GM19324 (cell line): ENCODE data around the gene DNASE1L2.

Source experiments
- ATAC-seq: cut with Tn5 transposase; IDR thresholded peaks from one replicate; pipeline ENCODE4 v1.9.1; 2021; ENCODE audit warnings: mild to moderate bottlenecking, moderate library complexity; ENCODE audit not compliant: unreplicated experiment, low FRiP score

DNASE1L2 gene

DNA sequence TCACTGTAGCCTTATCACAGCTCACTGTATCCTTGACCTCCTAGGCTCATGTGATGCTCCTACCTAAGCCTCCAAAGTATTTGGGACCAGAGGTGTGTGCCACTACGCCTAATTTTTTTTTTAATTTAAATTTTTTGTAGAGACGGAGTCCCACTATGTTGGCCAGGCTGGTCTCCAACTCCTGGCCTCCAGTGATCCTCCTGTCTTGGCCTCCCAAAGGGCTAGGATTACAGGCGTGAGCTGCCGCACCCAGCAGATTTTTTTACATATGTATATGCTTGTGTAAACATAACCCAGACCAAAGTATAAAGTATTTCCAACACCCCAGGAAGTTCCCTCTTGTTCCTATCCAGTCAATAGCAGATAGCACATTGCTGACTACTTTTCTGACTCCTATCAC, 19.9 kb upstream of the DNASE1L2 start:
- ATAC-seq, result no peak

DNA sequence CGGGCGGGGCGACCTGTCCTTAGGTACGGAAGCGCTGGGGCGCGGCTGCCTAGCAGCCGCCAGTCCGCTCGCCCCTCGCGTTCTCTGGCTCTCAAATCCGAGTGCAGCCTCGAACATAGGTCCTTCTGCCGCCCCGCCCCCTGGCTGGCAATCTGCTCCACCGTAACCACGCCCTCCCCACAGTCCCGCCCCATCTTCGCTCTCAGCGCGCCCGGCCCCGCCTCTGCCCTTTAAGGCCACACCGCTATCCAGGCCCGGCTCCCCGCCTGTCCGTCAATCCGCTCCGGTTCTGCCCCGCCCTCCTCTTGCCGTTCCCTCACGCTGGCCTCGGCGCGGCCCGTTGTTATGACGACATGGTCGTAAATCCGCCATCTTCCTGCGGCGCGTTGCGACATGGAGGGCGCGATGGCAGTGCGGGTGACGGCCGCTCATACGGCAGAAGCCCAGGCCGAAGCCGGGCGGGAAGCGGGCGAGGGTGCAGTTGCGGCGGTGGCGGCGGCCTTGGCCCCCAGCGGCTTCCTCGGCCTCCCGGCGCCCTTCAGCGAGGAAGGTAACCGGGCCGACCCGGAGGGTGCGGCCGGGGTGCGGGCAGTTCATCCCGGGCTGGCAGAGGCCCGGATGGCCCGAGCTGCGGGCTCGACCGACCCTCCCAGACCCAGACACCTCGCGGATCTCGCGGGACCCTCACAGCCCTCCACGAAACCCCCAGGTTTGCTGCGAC, 12.9 kb upstream of the DNASE1L2 start, which contains the start of gene E4F1:
TSS of gene E4F1 (plus strand) at position 371 of the 721 bp plus-strand sequence. CDS start at position 394, 23 bp downstream.
- ATAC-seq, result peak; percentile 93

DNA sequence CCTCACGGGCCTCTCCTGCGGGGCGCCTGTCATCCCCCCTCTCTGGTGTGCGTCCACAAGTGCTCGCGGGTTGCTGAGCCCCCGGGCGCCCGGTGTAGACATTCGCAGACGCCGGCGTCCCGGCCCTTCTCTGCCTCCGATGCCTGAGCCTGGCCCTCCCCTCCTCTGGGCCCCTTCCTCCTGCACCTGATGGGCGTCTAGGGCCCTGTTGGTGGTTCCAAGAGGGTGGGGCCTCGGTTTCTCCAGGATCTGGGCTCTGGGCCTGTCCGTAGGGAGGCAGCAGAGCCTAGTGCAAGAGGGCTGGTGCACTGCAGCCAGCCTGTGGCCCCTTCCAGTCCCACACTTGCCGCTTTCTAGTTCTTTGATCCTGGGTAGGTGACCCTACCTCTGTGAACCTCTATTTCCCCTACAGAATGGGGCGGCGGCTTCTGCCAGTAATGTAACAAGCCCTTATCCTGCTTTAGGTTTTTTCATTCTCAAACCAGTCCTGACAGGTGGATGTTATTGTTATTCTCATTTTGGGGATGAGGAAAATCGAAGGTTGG, 12.2 kb upstream of the DNASE1L2 start:
- peak; percentile 19 for ATAC-seq

DNA sequence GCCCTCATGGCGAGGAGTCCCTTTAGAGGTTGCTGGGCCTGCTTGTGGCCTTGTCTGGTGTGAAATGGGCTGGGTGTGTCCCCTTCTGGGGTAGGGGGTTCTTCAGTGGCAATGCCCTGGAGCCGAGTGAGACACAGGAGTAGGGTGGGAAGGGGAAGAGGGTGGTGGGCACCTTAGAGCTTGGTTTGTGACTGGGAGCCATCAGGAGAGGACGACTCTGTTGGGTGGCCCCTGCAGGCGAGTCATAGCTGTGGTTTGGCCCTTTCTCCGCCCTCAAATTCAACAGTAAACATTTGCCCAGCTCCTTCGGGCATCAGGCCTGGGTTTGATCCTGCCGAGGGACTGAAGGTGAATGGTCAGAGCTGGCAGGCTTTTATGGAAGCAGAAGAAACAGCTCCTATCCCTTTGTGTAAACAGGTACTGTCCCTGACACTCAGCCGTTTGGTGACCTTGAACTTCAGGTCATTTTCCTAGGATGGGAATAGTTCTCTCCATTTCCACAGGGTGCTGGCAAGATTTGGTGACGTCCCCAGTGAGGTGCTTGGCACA, 9.9 kb upstream of the DNASE1L2 start:
- no peak for ATAC-seq

DNA sequence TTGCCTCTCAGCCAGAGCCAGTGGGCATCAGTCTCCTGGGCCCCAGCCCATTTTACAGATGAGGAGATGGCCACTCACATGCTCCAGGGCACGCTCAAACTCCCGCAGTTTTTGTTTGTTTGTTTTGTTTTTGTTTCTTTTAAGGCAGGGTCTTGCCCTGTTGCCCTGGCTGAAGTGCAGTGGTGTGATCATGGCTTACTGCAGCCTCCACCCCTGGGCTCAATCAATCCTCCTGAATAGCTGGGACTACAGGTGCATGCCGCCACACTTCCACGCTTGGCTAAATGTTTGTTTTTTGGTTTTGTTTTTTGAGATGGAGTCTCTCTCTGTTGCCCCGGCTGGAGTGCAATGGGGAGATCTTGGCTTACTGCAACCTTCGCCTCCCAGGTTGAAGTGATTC, 9.3 kb upstream of the DNASE1L2 start:
- no peak for ATAC-seq

DNA sequence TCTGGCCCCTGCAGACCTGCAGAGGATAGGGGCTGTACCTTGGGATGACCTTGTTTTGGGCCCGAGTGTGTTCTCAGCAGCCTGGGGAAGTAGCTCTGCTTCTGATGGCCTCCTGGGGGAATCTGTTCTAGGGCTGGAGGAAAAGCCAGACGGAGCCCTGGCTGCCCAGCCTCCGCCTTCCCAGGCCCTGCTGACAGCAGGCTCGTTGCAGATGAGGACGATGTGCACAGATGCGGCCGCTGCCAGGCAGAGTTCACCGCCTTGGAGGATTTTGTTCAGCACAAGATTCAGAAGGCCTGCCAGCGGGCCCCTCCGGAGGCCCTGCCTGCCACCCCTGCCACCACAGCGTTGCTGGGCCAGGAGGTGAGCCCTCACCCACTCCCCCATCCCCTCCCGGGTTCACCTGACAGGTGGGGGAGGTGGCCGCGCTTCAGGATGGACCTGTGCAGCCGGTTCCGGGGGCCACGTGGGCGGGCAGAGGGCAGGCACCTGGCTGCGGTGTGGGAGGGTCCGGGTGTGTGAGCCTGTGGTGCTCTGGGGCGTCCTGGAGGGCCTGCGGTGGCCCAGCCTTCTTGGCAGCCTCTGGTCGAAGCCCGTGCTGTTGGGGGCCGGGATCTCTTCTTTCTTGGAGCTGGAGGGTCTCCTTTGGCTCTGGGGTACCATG, 8.0 kb upstream of the DNASE1L2 start:
- ATAC-seq, result no peak

DNA sequence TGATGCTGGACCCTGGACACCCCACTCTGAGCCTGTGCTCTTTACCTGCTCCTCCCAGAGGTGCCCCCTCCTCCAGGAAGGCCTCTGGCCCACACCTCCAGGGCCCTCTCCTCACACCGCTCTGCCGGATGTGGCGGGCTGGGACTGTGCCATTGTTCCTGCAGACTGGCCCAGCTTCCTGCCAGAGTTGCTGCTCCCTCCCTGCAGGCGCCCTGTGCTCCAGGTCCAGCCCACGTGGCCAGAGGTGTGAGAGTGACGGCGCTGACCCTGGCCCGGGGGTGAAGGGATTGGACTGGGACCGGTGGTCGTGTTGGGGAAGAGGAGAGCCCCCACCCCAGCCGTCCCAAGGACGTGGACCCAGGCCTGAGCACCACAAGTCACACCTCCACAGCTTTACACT, 7.2 kb upstream of the DNASE1L2 start:
- ATAC-seq, result no peak

DNA sequence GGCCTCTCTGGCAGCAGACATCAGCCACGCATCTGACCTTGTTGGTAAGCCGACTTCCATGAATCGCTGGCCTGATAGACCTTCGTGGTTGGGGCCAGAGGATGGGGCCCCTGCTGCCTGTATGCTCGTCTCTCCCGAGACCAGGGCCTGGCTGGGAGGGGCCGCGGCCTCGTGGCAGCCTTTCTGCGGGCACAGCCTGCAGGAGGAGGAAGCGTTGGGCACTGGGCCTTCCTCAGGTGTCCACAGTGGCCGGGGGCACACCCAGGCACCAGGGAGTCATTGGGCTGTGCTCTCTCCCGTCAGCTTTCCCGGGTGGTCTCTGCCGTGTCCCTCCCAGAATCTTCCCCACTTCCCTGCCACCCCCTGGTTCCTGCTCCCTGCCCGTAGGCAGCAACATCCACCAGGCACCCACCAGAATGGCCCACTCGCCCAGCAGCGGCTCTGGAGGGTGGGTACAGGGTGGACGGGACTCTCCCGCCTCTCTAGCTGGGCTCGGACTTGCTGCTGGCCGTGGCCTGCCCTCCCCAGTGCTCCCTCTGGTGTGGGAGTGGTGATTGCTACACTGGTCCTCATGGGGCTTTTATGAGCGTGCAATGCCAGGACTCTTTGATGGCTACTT, 6.5 kb upstream of the DNASE1L2 start:
- no peak for ATAC-seq

DNA sequence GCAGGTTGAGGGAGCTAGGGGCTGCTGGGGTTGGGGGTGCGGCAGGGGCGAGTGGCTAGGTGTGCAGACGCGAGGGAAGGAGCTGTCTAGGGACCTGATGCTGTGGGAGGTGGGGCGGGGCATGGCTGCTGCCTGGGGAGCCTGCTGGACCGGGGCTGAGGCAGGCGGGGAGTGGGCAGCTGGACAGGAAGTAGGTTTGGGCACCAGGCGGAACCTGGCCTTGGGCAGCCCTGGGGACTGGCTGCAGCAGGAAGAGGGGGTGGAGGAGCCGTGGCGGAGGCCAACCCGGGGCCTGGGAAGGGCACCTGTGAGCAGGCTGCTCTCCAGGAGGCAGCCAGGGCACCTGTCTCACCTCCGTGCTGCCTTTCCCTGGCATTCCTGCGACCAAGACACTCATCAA, 5.9 kb upstream of the DNASE1L2 start:
- no peak for ATAC-seq

DNA sequence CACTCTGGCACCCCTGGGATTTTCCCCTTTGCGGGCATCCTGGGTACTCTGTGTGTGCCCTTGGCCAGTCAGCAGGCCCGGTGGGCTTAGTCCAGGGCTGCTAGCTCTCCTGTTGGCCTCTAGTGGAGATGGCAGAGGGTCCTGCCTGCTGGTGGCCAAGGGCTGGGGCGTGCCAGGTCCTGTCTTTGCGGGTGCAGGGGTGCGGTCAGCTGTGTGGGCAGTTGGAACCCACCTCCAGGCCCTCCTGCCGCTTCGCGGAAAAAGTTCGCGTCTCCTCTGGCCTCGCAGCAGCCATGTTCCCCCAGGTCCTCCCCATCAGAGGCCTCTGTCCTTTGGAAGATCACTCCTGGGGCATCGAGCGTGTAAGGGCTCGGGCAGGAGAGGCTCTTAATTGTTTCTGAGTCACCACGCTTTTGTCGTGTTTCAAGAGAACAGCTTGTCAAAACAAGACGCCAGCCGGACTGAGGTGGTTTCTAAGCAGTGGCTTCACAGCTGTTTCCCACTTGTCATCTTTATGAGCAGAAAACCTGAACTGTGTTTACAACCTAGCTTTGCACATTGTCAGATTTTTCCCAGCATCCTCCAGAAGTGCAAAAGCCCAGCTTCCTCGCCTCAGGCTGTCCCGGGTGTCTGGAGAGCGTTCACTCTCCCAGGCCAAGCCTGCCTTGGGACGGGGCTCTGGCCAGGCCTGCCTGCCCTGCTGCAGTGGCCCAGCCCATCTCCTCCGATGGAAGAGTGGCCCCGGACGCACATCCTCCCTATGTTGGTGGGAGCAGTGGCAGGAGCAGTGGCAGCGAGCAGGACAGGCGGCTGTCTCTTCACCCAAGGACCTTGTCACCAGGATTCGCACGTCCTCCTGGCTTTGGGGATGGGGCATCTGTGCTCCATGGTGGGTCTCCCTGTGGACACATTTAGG, 5.0 kb upstream of the DNASE1L2 start:
- ATAC-seq, result no peak

DNA sequence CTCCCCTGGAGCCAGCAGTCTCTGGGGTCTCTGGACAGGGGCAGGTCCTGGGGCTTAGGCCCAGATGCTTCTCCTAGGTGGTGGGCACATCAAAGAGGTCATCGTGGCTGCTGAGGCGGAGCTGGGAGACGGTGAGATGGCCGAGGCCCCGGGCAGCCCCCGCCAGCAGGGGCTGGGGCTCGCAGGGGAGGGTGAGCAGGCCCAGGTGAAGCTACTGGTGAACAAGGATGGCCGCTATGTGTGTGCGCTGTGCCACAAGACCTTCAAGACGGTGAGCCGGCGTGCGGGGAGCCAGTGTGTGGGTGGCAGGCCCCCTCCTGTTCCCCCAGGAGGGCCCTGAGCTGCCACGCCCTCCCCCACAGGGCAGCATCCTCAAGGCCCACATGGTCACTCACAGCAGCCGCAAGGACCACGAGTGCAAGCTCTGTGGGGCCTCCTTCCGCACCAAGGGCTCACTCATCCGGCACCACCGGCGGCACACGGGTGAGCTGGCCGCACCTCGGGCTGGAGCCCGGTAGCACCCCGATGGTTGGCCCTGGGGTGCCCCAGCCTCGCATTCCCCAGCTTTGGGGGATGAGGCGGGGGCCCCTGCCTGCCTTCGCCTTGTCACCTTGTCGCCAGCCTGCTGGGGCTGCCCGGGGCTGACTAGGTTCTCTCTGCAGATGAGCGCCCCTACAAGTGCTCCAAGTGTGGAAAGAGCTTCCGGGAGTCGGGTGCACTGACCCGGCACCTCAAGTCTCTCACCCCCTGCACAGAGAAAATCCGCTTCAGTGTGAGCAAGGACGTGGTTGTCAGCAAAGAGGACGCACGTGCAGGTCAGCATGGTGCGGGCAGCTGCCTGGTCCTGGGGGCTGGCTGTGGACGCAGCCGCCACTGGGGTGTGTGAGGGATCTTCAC, 3.9 kb upstream of the DNASE1L2 start:
- ATAC-seq, result no peak

DNA sequence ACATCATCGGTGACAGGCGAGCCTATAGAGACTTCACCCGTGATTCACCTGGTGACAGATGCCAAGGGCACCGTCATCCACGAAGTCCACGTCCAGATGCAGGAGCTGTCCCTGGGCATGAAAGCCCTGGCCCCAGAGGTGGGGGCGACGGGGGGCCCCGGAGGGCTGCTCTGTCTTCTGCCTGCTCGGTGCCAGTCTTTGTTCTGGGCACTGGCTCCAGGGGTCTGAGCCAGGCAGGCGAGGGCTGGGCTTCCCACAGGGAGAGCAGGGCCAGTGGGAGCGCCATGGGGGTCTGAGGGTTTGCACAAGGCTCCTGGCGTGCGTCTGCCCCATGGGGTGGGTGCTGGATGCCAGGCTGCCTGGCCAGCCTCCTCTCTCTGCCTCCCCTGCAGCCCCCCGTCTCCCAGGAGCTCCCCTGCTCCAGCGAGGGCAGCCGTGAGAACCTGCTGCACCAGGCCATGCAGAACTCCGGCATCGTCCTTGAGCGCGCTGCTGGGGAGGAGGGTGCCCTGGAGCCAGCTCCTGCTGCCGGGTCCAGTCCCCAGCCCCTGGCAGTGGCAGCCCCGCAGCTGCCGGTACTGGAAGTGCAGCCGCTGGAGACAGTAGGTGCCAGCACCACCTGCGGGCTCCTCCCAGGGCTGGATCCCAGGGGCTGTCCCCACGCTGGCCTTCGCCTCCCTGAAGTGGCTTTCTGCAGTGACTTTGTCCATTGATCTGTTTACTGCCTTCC, 3.0 kb upstream of the DNASE1L2 start:
- ATAC-seq, result no peak

DNA sequence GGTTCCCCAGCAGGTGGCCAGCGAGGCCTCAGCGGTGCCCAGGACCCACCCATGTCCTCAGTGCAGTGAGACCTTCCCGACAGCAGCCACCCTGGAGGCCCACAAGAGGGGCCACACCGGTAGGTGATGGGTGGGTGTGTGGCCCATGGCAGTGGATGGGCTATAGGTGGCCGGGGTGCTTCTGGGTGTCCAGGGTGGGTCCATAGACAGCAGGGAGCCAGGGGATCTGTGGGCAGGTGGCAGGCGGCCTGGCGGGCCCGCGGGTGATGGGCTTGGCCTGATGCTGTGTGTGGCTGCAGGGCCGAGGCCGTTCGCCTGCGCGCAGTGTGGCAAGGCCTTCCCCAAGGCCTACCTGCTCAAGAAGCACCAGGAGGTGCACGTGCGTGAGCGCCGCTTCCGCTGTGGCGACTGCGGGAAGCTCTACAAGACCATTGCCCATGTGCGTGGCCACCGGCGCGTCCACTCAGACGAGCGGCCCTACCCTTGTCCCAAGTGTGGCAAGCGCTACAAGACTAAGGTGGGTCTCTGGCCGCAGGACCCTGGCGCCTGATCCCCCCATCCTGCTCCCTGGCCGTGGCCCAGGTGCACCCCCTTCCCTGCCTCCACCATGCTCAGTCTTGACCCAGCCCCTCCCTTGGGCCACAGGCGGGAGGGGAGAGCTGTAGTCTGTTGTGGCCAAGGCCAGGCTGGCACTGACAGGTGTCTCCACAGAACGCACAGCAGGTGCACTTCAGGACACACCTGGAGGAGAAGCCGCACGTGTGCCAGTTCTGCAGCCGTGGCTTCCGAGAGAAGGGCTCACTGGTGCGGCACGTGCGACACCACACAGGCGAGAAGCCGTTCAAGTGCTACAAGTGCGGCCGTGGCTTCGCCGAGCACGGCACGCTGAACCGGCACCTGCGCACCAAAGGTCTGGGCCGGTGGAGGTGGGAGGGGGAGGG, 2.1 kb upstream of the DNASE1L2 start:
- ATAC-seq, result no peak

DNA sequence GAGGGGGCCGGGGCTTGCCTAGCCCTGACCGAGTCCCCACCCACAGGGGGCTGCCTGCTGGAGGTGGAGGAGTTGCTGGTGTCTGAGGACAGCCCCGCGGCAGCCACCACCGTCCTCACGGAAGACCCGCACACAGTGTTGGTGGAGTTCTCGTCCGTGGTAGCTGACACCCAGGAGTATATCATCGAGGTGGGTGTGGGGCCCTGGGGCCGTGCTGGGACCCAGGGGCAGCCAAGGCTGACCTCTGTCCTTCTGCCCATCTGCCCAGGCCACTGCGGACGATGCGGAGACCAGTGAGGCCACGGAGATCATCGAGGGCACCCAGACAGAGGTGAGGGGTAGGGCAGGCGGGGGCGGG, 1.5 kb upstream of the DNASE1L2 start:
- no peak for ATAC-seq

DNA sequence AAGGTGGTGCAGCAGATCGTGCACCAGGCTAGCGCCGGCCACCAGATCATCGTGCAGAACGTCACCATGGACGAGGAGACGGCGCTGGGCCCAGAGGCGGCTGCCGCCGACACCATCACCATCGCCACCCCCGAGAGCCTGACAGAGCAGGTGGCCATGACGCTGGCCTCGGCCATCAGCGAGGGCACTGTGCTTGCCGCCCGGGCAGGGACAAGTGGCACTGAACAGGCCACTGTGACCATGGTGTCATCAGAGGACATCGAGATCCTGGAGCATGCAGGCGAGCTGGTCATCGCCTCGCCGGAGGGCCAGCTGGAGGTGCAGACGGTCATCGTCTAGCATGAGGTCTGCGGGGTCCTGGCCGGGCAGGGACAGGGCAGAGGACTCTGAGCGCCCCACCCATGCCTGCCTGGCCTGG, 1.0 kb upstream of the DNASE1L2 start:
- ATAC-seq, result no peak

DNA sequence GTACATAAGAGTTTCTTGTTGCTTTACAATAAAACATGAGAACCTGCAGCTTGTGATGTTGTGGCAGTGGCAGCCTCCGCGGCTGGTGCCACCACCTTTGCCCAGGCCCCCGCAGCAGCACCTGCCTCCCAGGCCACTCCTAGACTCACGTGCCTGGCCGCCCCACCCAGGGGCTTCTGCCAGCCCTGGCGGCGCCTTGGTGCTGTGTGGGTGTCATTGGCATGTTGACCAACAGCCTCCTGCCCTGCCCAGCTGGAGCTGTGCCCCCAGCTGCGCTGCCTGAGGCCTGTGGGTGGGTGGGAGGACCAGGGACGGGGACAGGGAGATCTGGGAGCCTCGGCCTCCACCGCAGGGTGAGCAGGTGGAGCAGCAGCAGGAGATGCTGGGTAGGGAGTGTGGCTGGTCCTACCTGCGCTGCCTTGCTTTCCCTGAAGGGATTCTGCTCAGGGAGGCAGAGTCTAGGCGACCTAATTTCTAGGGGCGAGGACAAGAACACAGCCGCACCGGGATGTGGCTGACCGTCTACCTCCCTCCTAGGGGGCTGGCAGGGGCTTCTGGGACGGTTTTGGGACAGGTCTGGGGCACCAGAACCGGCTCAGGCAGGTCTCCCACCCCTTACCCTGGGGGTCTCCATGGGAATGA, 428 bp upstream of the DNASE1L2 start:
- ATAC-seq, result no peak

DNA sequence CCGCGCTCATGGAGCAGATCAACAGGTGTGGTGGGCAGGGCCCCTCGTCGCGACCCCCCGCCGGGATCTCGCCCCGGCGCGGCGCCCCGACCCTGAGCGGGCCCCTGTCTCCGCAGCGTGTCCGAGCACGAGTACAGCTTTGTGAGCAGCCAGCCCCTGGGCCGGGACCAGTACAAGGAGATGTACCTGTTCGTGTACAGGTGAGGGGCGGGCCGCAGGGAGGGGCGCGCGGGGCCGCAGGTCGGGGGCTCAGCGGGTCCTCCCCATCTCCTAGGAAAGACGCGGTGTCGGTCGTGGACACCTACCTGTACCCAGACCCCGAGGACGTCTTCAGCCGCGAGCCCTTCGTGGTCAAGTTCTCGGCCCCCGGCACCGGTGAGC, 848 bp downstream of the DNASE1L2 start:
- ATAC-seq, result no peak
